GM15510 (cell line): Measurements from ENCODE around the gene ABCA13.

Source experiments
- POLR2A ChIP-seq: IDR thresholded peaks from 3 replicates; pipeline ENCODE4 v1.6.1; 2011; ENCODE audit warnings: borderline replicate concordance; ENCODE audit not compliant: insufficient read length; ENCODE audit errors: extremely low read depth

Gene ABCA13

DNA sequence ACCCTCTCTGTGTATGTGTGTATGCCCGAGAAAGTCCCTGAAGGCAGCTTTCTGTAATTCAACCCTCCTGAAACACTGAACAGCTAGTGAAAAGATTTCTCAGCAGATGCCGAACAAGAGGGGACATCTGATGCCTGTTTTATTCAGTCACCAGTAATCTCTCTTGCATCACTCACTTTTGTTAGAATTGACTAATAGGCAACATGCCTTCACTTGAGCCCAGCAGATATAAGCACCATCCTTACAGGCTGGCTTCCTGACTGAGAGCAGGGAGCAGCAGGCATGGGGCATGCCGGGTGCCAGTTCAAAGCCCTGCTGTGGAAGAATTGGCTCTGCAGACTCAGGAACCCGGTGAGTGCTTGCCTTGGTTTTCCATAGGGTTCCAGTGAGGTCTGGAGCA, at the start of gene ABCA13:
Gene ABCA13 (plus strand): TSS at position 257 of the 400 bp plus-strand sequence. CDS start 26 bp downstream, at position 283.
- TF ChIP-seq POLR2A: no peak

DNA sequence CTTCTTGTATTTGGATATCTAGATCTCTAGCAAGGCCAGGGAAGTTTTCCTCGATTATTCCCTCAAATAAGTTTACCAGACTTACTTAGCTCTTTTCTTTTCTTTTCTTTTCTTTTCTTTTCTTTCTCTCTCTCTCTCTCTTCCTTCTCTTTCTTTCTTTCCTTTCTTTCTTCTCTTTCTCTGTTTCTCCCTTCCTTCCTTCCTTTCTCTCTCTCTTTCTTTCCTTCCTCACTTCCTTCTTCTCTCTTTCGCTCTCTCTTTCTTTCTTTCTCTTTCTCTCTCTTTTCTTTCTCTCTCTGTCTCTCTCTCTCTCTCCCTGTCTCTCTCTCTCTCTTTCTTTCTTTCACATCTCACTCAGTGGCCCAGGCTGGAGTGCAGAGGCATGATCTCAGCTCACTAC, 45.2 kb upstream of the ABCA13 start:
- TF ChIP-seq POLR2A: no peak

DNA sequence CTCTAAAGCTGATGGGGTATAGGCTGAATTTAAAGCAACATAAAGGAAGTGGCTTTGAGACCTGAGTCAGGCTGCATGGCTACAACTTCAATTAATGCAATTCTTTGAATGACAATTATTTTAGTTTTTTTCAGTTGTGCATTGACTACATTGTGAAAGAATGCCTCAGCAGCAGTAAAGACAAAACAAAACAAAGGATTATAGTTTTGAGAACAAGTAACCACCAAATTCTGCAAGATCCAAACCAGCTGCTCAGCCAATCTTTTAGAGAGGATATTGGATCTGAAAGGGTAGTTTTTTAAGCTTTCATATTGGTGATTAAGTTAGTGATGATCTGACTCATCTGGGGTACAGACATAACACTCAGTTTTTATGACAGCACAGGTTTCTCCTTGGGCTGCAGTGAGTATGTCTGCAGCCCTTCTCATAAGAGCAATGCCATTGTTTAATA, 40.6 kb upstream of the ABCA13 start:
- no peak for TF ChIP-seq POLR2A

GRCh38 chr7:48132792-48133191, 38.5 kb upstream of the ABCA13 start:
- TF ChIP-seq POLR2A: no peak

GRCh38 chr7:48139459-48139858, 31.8 kb upstream of the ABCA13 start:
- TF ChIP-seq POLR2A: no peak

- no peak for TF ChIP-seq POLR2A
Measured at GRCh38 chr7:48140001-48140681, 31.1 kb upstream of the ABCA13 start.

GRCh38 chr7:48141521-48141920, 29.7 kb upstream of the ABCA13 start:
- TF ChIP-seq POLR2A: no peak

DNA sequence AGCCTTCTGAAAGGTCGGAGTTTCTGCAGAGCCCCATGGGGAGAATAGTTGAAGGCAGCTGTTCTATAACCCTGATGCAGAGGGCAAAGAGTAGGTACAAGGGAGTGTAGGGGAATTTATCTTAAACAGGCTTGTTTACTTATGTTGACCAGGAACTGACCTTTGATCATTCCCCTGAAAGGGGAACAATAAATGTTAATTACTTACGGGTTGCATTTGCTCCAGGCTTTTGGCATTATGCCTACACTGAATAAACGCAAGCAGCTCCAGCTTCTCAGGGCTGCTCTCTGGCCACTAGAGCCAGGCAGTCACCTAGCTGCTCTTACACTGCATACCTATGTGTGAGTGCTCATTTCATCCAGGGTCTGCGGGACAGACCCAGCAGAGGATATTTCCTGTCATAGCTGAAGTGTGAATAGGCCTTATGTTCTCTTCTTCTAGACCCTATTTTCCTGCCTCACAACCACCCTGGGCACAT, 26.9 kb upstream of the ABCA13 start:
- no peak for TF ChIP-seq POLR2A

DNA sequence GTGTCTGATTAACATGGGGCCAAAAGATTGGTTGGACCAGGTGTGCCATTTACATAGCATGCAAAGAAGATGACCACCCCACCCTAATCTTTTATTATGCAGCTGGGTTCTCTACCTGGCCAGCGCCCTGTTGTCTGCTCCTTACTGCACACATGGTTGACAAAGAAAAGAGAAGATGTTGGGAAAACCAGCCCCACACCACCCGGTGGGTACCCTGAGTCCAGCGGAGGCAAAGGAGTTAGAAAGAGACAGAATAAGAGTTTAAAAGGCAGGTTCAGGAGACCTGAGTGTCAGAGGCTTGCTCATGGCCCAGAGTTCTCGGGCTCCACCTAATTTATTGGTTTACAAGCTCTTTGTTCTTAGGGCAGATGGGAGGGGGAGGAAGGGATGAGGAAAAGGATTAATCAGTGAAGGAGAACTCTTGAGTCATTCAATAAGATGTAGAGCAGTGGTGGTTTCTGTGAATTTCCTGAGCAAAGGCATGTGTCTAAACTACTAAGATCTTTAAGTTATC, 24.1 kb upstream of the ABCA13 start:
- TF ChIP-seq POLR2A: no peak

- TF ChIP-seq POLR2A: no peak
Measured at GRCh38 chr7:48148311-48148710, 22.9 kb upstream of the ABCA13 start.

- TF ChIP-seq POLR2A: no peak
Measured at GRCh38 chr7:48149058-48149457, 22.2 kb upstream of the ABCA13 start.

GRCh38 chr7:48150086-48150485, 21.2 kb upstream of the ABCA13 start:
- no peak for TF ChIP-seq POLR2A

DNA sequence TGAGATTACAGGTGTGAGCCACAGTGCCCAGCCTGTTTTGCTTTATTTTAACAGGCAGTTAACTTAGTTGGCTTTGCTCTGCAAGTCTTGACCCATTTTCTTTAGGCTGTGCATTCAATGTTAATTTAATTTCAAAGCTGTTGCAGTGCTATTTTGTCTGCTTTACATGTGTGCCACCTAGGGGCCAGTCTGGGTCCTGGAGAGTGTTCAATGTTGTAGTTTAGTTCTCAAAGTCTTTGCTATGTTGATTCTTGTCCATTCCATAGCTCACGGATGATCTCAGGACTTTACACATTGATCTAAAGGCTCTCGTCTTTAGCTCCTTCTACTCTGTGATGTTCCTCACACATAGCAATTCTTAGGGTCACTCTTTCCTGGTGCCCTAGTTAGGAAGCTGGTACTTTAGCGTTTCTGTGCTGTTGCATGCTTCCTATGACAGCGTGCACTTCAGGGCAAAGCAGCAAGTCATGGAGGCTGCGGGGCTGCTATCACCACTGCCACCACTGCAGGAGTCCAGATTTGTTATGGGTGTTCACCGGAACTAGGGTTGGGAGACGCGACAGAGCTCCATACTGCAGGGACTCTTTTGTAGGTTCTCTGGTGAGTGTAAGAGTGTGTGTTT, 16.4 kb upstream of the ABCA13 start:
- TF ChIP-seq POLR2A: no peak

- no peak for TF ChIP-seq POLR2A
Measured at GRCh38 chr7:48158404-48158803, 12.9 kb upstream of the ABCA13 start.

GRCh38 chr7:48161407-48162125, 9.7 kb upstream of the ABCA13 start:
- TF ChIP-seq POLR2A: no peak
